Right ventricle myocardium superior (tissue), 1 donor: ENCODE data around the gene CARS1. TPM values are rescaled to one million over a fixed set of nuclear protein-coding genes. Genes with fewer than 3 reads are reported as not detected.

ENCODE experiments used
- ATAC-seq: fragments of 200-7000 bp; cut with Tn5 transposase; one replicate; pipeline ENCODE4 v1.9.1; 2020; ENCODE audit warnings: mild to moderate bottlenecking; ENCODE audit not compliant: poor library complexity
- DNase-seq: peaks from one replicate; pipeline ENCODE4 v3.0.0-alpha.2; 2020
- intact Hi-C: fragments of 100-400 bp; cut with DNase I; formaldehyde crosslinking; loops from one replicate; pipeline ENCODE4 v1.11.2; 2022
- long read RNA-seq: library from polyadenylated mRNA; unstranded; transcript quantifications from one replicate; pipeline ENCODE4 v2.0.0, GENCODE V29; 2021
- total RNA-seq: library from RNA; stranded (reverse); fragmentation: NEBNext Ultra II Directional; extraction: Animal tissue kit (Norgen Biotek cat#: 25700); gene quantifications from one replicate; pipeline ENCODE4 v1.2.1, GENCODE V29; 2021
- donor health status: DM: no; HTN: yes; CAD: no; lungs with severe emphysema.

CARS1 gene
- total RNA-seq, result 12.8 TPM
- long read RNA-seq, transcript CARS-203 (22 exons, 2,685 nt), result major isoform, 15 of 40 reads
- long read RNA-seq, transcript CARS-202 (23 exons, 2,758 nt), result minor isoform, 6 of 40 reads
- long read RNA-seq, partial matches to known transcripts, result 3 of 40 reads
- long read RNA-seq, other reads (novel, unspliced or antisense), result 12 of 40 reads

DNA sequence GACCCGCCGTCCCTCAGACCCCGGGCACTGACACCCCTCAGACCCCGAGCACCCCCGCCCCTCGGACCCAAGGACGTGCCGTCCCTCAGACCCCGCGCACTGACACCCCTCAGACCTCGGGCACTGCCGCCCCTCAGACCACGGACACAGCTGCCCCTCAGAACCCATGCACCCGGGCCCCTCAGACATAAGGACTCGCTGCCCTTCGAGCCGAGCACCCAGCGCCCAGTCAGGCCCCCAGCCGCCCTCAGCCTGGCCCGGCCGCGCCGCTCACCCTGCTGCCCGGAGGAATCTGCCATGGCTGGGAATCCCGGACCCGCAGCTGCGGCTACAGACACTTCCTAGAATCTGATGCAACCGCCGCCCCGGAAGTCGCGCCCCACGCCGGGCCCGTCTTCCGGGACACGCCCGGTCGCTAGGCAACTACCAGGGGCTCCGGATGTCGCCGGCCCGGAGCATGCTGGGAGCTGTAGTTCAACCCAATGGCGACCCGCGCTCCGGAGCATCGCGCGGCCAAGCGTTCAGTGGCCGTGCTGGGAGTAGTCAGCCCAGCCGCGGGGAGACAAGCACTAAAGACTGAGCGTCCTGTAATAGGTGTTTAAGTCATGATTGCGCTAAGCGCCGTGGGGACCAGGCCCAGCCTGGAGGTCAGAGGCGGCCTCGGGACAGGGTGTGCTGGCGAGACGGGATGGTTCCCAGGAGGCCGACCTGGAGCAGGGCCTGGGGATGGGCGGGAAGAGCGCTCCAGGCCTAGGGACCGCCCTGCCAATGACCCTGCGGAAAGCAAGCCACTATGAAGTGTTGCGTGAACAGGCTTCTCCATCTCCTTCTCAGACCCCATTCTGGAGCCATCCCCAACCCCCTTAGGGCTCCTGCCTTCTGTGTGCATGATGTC is at the start of gene CARS1:
Gene CARS1, minus strand, starts transcription at position 355 of the 895 bp plus-strand sequence. Its CDS starts 56 bp downstream, at position 299.
- peak; percentile 99 for ATAC-seq
- peak; percentile 98 for DNase-seq
- intact Hi-C loops, result no loop called here

DNA sequence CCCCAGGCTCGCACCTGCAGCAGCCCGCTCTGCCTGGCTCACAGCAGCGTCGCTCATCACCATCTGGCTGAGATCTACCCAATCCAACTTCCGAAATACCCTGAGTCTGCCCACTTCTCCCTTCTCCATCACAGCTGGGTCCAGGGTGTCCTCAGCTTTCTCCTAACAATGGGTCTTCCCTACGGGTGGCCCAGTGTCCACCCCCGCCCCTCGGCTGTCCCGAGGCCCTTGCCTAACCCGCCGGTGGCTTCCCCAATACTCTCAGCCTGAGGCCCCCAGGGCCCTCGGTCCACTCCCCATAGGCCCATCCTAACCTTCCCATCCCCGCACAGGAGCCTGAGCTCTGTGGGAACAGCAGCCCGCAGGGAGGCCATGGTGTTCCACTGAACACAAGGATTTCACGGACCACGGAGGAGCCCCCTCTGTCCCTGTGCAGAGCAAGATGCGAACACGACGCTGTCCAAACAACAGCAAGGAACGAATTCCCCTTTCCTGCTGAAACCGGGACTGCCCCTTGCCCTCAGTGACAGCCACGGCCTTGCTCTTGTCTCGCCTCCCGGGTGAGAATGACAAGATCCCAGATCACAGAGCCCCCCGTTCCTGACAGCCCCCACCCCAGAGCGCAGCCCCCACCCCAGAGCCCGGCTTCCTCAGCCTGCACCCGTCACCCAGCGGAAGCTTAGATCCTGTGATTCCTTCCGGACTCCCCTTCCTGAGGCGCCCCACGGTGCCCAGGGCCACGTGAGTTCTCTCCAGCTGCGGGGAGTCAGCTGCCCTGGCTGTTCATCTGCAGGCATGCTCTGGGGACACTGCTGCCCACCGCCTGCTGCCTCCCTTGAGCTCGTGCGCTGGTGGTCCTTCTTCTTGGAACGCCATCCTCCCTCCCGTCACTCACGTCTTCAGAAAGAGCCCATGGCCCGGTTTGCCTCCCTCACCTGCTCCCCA is 48.8 kb upstream of the CARS1 start:
- DNase-seq, result peak; percentile 45
- intact Hi-C loops, result loop anchor here (5.0 kb wide), 1 partner anchor 111 kb away; the partner anchor contains the start of gene MRGPRG

DNA sequence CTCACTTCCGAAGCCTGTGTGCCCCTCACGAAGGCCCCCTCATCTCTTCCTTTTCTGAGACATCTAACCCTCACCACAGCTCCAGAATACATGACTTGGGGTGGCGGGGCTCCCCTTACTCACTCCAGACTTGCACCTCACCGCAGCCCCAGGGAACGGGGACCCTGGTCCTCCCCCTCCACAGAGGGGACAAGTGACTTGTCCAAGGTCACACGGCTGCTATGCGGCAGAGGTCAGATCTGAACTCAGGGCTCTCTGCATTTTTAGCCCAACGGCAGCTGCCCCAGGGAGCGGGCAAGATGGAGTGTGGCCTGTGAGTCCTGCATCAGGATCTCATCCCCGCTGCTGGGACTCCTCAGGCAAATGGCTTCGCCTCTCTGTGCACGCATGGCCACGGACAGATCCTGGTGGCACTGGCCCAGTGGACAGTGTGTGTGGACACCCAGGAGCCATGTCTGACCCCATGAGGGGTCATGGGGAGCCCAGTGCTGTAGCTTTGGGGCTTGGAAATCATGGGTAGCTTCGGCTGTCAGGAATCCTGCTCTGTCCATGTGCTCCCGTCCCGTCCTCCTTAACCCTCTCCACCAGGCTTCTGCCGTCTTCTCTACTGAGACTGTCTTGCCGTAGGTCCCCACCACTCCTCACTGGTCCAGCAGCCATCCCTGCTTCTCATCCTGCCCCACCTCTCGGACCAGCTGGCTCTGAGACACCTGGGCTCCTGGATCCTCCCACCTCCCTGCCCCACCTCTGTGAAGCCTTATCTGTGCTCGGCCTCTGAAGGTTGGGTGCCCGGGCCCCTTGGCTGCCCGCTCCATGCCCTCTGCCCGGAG is 48.0 kb upstream of the CARS1 start:
- ATAC-seq (no peak), DNase-seq (peak; percentile 24)
- intact Hi-C loops, result loop anchor here (5.0 kb wide), 1 partner anchor 112 kb away; the partner anchor contains the start of gene MRGPRG

More for the DNA sequence above, 48.8 kb upstream of the CARS1 start:
- no peak for ATAC-seq

DNA sequence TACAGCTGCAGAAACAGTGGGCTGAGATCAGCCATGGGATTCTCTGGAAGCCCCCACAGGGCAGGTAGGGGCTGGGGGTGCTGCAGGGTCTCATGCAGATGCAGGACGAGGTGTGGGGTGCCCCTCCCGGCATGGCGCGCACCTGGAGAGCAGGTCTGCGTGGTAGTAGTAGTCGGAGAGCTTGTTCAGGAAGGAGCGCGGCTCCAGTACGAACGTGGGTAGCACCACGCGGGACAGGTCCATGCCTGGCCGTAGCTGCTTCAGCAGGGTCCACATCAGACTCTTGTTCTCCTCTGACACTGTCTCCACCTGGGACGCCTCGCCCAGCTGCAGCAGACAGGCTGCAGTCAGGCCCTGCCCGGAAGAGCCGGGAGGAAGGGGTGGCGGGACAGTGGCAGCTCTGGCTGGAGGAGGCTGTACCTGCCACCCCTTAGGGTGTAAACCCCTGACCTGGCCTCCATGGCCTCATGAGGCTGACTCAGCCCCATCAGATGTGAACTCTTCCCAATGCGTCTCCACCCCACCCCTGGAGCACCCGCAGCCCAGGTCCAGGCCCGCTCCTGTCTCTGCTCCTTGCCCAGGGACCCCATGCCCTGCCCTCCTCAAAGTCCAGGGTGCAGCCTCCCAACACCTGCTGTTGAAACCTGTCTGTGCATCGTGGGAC is 47.0 kb upstream of the CARS1 start:
- peak; percentile 32 for DNase-seq
- ATAC-seq, result no peak
- intact Hi-C loops, result no loop called here

DNA sequence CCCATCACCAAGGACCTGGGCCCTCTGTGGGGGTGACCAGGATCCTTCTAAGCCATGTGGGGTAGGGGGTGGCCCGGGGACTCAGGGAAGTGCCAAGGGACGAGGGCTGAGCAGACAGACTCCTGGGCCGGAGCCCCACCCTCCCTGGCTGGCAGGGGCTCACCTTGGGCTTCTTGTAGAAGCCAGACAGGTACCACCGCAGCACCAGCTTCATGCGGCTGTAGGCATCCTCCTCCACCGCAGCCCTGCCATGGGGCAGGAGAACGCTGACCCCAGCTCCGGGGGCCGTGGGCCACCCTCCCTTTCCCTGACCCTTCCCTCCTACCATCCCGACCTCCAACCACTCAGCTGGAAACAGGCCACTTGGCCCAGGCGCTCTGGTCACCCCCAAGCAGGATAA is 45.9 kb upstream of the CARS1 start:
- intact Hi-C loops, result no loop called here
- DNase-seq (peak; percentile 30), ATAC-seq (no peak)

DNA sequence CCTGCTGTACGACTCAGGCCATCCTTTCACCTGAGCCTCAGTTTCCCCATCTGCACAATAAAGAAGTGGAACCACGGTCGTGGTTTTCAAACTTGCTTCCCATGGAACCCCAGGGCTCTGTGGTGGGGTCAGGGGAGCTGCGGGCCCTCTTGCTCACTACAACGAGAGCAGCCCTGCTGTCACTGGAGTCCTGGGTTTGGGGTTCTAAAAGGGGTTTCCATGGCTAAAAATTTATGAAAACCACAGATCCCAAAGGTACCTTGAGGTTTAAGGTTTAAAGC is 45.4 kb upstream of the CARS1 start:
- DNase-seq (no peak), ATAC-seq (no peak)
- intact Hi-C loops, result no loop called here

DNA sequence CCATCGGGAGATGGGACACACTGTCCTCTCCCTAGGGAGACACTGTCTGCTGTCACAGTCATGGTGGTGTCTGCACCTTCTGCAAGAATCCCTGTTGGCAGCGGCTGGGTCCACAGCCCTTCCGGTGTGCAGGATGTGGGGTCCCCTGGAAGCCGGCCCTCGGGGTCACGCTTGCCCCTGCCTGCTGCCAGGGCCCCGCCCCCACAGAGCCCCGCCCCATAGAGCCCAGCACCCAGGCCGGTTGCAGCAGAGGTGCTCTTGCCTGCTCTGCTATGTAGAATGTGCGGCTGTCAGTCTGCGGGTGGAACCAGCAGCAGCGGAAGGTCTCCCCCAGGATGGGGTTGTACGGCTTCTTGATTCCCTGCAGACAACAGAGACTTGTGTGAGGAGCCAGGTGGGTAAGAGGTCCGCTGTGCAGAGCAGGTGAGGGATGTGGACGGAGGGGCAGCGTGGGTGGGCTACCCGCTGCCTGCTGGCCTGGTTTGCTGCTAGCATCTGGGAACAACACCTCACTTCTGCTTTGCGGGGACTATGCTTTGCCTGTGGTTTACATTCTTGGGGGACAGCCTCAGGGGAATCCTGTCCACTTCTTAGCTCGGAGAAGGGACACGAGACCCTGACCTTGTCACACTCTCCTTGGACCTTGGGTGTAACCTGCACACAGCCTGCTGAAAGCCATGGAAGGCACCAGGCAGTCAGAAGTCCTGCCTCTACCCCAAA is 44.9 kb upstream of the CARS1 start:
- no peak for ATAC-seq
- DNase-seq, result peak; percentile 26
- intact Hi-C loops, result no loop called here

DNA sequence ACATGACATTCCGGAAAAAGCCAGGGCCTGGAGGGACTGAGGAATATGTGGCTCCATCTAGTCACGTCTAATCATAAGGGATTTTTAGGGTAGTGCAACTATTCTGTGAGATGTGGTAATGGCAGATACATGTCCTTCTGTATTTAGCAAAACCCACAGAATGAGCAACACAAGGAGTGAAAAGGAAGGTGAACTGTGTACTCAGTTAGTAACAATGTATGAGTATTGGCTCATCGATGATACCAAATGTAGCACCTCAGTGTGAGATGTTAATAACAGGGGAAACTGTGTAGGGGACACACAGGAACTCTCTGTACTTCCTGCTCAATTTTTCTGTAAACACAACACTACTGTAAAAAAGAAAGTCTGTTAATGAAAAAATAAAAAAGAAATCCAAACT is 42.0 kb upstream of the CARS1 start:
- DNase-seq (peak; percentile 4), ATAC-seq (no peak)
- intact Hi-C loops, result no loop called here

DNA sequence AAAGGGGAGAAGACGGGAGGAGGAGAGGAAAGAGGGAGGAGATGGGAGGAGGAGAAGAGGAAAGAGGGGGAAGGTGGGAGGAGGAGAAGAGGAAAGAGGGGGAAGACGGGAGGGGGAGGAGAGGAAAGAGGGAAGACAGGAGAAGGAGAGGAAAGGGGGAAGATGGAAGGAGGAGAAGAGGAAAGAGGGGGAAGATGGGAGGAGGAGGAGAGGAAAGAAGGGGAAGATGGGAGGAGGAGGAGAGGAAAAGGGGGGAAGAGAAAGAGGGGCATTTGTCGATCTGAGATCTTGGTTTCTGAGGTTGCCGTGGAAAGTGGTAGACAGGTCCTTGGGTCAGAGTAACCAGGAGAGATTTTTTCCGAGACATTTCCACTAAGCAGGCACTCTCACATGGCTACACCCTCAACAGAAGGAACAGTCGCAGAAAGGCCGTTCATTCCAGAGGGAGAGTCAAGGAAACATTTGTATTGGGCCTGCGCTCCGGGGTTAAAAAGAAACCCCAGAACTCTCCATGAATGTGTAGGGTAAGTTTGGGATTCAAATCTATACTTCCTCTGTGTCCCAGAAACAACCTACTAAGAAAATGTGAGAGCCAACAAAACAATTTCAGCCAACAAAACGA is 39.8 kb upstream of the CARS1 start:
- DNase-seq (no peak), ATAC-seq (no peak)
- intact Hi-C loops, result no loop called here

DNA sequence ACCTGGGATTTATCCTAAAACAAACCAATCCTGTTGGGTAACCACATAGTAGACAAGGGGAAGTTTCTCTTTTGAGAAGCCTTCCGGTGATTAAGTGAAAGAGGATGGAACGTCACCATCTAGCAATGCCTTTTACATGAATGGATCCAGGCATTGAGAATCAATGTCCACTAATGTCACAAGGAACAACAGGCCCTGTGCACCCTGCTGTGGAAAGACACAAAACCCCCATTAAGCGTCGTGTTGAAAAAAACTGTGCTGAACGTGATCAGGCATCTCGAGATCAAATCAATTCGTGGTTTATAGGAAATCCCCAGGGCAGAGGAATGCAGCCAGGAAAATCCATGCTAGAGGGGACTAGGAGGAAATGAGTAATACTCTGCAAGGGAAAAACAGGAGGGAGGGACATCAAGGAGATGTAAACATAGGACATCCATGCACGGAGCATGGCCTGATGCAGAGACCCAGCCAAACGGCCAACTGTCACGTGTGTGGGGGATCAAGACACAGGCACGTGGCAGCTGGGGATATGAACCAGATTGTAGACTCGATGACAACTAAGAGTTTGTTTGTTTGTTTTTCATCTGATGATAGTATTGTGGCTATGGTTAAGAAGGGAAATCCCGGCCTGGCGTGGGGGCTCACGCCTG is 38.6 kb upstream of the CARS1 start:
- DNase-seq (peak; percentile 53), ATAC-seq (peak; percentile 26)
- intact Hi-C loops, result no loop called here

DNA sequence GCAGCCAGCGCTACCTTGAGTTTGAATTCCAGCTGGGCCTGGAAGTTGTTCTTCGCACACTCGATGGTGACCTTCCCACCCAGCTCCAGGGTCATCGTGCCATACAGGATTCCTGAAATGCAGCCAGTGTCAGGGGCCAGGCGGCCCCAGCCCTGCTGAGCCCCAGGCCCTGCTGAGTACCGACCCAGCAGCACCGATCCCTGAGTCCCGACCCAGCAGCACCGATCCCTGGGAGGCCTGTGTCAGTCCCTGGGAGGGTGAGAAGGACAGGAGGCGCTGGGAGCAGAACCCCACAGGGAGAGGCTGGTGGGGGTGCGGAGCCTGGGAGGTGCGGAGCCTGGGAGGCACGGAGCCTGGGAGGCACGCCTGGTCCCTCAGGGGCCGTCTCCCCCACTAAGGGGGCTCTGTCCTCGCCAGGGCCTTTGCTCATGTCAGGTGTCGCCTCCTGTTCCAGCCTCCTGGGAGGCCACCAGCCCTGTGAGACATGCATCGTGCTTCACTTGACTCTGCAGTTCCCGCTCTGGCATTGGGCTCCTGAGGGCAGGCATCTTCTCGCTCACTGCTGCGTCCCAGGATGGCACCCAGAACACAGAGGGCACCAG is 37.1 kb upstream of the CARS1 start:
- intact Hi-C loops, result no loop called here
- no peak for ATAC-seq
- DNase-seq, result peak; percentile 38

DNA sequence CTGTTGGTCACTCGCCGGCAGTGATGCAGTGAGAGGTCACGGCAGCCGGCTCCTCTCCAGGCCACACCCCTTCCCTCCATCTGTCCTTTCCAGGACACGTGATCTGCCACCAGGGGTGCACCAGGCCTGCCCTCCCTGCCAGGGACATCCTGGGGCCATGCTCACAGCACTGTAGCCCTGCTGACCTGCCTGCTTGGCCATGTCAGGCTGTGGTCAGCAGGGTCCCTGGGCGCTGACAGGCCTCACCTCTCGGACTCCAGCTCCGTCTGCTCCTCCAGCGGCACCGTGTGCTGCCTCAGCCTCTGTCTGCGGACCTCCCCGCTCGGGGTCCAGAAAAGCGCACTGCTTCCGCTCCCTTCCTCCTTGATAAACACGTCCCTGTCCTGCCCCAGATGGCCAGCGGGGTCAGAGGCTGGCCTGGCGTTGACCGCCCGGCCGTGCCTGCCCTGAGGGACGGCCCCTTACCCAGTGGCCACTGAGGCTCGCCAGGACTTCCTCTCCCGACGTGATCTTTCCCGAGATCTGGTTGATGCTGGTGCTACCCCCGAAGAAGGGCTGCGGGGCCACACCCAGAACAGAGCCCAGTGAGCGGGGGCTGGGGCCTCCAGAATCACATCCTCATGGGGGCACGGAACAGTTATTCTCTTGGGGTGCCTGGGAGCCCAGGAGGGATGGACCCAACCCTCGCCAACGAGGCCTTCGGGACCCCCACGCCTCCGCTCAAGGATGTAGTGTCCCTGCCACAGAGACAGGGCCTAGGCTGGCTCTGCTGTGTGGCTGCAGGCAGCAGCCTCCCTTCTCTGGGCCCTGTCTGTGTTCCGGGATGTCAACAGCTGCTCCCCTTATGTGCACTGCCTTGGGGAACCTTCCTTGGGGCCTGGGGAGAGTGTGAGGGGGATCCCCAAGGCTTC is 36.3 kb upstream of the CARS1 start:
- intact Hi-C loops, result no loop called here
- peak; percentile 36 for DNase-seq

DNA sequence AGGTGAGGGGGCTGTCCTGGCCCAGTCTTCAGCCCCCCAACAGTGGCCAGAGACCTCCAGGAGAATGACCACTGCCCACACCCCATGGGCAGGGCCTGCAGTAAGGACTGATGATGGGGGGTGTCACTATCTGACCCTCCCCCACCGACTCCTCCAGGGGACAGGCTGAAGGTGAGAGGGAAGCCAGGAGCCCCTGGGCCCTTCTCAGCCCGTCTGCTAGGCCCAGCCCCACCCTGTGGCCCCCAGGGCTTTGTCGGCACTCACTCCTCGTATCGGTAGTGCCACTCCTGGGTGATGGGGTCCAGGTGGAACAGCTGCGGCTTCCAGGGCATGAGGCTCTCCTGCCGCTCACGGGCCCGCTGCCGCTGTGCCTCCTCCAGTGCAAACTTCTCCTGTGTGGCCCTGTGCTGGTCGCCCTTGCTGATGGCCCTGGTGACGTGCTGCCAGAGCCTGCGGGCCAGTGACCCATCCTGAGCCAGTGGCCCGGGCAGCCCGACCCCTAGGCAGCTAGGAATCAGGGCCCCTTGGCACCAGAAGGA is 35.4 kb upstream of the CARS1 start:
- intact Hi-C loops, result no loop called here

More for the DNA sequence above, 36.3 kb upstream of the CARS1 start:
- peak; percentile 34 for ATAC-seq

DNA sequence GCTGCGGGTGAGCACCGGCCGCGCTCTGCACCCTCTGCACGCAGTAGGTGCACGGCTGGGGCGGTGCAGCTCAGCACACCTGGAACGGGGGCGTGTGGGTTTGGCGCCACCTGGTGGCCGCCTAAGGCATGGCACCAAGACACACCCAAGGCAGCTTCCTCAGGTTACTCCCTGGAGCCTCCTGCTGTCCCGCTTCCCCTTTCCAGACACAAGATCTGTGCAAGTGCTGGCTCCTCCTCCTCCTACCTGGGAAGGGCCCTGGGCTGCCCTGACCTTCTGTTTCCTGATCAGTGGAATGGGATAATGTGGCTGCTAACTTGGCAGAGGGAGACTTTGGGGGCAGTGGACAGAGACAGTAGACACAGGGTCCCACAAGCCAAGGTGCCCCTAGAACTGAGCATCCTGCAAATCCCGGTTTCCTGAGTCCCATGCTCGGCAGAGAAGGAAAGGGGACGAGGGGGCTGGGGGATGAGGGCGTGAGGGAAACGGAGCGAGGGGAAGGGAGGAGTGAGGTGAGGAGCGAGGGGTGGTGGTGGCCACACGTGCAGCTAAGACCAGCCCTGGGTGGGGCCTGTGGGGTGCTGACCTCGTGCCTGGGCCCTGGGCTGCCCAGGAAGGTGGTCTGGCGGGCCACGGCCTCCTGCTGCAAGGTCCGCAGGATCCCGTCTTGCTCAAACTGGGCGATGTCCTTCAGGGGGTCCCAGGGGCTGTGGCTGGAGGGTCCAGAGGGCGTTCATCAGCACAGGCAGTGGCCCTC is 34.8 kb upstream of the CARS1 start:
- DNase-seq (peak; percentile 79), ATAC-seq (peak; percentile 80)
- intact Hi-C loops, result loop anchor here (1.0 kb wide), 1 partner anchor 55 kb away; no protein-coding TSS in a partner anchor

More for the DNA sequence above, 35.4 kb upstream of the CARS1 start:
- ATAC-seq, result no peak
- DNase-seq, result no peak
